Fibroblast of pulmonary artery (primary cell): ENCODE results near the gene RRH.

Source experiments
- DNase-seq: peaks from one replicate; pipeline ENCODE4 v3.0.0-alpha.2; 2010; ENCODE audit warnings: low read depth
- H3K4me3 ChIP-seq: replicated peaks from 2 replicates; pipeline ENCODE4 v1.5.1; 2011; ENCODE audit warnings: low read depth, mild to moderate bottlenecking, control low read depth, low read length, moderate library complexity
- TF ChIP-seq, protein P1 (sequence below): IDR thresholded peaks from 2 replicates; pipeline ENCODE4 v1.5.1; 2011; ENCODE audit warnings: mild to moderate bottlenecking, control low read depth, low read length, inconsistent platforms; ENCODE audit errors: missing control alignments

The RRH gene

DNA sequence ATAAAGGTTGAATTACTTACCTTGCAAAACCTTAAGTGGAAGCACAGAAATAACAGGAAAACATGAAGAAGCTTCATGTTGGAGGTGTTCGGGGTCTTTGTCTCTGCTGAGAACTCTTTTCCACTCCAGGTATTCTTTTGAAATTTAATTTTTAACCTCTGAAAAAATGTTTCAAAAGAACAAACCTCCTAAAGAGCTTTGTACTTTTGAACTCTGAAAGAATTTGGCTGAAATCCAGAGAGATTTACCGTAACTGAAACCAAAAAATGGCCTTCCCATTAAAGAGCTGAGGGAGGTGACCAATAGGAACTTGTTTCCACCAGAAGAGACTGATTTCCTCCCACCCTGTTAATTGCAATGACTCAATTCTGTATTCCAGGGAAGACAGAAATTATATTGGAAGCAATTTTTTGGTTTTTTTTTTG lies 25.9 kb upstream of the RRH start, which contains the start of gene CFI:
TSS of gene CFI (minus strand) at position 105 of the 425 bp plus-strand sequence. CDS start at position 77, 28 bp downstream.
- peak within 1 kb of the TSS; percentile 50 for H3K4me3 ChIP-seq
- DNase-seq = peak; percentile 83

DNA sequence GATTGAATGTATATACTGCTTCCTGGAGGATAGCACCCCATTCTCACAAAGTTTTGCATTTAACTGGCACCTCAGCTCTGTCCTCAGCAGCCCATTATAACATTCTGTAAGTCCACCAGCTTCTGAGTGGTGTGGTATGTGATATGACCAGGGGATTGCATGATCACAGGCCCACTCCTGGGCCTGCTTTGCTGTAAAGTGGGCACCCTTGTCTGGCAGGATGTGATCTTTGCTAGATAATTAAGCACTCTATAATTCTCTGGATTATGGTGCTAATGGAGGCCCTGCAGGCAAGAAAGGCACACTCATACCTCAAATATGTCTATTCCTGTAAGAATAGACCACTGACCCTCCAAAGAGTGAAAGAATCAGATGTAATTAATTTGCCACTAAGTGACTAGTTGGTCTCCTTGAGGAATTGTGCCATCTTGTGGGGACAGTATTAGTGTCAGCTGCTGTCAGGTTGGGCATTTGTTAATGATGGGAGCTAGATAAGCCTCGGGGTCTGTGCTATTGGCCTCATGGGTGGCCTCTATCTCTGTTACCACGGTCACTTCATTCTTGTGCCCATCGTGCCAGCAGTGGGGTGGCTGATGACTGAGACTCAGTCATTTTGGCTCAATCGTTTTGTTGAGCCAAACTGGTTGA lies 23.7 kb upstream of the RRH start:
- no peak overlapping the region for H3K4me3 ChIP-seq
- TF ChIP-seq, protein P1, sequence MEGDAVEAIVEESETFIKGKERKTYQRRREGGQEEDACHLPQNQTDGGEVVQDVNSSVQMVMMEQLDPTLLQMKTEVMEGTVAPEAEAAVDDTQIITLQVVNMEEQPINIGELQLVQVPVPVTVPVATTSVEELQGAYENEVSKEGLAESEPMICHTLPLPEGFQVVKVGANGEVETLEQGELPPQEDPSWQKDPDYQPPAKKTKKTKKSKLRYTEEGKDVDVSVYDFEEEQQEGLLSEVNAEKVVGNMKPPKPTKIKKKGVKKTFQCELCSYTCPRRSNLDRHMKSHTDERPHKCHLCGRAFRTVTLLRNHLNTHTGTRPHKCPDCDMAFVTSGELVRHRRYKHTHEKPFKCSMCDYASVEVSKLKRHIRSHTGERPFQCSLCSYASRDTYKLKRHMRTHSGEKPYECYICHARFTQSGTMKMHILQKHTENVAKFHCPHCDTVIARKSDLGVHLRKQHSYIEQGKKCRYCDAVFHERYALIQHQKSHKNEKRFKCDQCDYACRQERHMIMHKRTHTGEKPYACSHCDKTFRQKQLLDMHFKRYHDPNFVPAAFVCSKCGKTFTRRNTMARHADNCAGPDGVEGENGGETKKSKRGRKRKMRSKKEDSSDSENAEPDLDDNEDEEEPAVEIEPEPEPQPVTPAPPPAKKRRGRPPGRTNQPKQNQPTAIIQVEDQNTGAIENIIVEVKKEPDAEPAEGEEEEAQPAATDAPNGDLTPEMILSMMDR = peak; percentile 47
- DNase-seq = peak; percentile 66

More for the DNA sequence above, 25.9 kb upstream of the RRH start, which contains the start of gene CFI:
- TF ChIP-seq, protein P1 = no peak

DNA sequence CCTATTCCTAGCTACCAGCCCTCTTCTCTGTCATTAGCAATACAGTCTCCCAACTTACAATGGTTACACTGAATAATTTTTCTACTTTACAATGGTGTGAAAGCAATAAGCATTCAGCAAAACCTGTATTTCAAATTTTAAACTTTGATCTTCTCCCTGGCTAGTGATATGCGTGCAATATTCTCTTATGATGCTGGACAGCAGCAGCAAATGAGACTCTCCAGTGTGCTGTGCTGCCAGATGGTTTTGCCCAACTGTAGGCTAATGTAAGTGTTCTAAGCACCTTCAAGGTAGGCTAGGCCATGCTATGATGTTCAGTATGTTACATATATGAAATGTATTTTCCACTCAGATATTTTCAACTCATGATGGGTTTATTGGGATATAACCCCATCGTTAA lies 18.1 kb upstream of the RRH start:
- H3K4me3 ChIP-seq = no peak overlapping the region

DNA sequence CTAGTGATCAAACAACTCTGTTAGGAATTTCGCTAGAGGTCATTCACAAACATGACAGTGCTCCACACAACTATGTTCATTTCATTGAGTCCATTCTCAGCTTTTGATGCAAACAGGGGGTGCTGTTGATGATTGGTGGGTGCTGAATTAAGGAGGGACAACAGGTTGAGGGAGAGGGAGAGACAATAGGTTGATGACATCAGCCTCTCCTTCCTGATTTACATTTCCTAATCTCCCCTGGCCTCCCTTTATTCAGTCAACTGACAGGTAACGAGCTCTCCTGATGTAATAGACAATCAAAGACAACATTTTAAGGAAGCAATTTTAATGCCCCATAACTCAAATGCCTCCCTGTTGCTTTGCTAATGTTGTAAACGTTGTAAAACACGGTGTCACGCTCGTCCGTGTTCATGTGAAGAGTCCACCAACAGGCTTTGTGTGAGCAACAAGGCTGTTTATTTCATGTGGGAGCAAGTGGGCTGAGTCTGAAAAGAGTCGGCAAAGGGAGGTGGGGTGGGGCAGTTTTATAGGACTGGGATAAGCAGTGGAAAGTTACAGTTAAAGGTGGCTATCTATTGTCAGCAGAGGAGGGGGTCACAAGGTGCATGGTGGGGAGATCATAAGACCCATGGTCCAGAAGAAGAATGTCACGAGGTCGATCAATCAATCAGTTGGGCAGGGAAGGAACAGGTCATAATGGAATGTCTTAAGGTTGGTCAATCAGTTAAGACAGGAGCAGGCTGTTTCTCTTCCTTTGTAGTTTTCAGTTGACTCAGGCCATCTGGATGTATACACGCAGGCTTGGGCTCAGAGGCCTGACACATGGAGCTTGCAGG lies 17.0 kb upstream of the RRH start:
- TF ChIP-seq, protein P1 = no peak
- no peak for DNase-seq
- H3K4me3 ChIP-seq = no peak overlapping the region

More for the DNA sequence above, 18.1 kb upstream of the RRH start:
- TF ChIP-seq, protein P1 = no peak
- DNase-seq = no peak

DNA sequence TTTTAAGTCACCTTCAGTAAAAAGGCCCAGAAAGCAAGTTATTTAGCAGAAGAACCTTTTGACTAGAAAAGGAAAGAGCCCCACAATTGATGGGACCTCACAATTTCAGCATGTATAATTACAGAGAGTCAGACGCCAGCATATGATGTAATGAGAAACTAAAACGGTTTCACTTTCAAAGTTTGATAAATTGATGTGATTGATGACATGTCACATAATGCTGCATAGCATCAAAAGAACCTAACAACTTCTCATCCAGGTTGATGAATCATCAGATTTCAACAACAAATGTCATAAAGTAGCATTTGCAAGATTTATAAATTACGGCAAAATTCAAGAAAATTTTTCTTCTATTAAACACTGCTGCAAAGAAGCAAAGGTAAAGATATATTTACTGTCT lies 16.1 kb upstream of the RRH start:
- no peak overlapping the region for H3K4me3 ChIP-seq
- no peak for DNase-seq
- TF ChIP-seq, protein P1 = no peak

DNA sequence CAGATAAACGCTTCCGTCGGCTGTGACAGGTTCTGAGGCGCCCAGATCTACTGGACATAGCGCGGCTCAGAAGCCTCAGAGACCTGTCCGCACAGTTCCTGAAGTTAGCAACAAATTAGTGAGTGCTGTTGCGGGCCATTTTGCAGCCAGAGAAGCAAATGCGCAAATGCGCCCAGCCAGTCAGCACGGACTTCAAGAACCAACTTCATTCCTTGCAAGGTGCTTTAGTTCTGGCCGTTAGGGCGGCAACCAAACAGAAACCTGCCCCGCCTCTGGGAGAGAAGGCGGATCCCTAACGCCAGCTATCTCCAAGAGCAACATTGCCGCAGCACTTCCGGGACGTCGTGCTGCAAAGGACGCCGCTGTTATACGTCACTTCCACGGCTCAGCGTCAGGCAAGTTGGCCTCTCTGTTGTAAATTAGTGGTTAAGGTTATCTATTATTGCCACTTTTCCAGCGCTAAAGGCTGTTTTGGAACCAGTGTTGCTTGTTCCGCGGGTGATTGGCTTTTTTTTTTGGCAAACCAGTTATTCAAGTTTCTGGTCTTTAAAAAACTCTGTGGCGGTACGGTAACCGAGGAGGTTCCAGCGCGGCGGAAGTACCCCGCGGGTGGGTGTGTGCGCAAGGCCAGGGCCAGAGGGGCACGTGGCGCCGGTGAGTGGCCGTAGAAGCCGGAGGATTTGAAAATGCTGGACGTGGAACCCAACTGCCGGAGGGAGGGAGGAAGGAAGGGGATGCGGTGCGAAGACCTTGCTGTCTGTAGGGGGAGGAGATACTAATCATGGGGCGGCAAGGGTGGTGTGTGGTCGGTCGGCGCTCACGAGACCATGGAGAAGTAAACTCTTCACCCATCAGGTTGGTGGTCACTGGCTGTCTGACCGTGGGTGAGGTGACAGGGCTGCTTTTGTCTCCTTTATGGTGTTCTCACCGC lies 12.4 kb upstream of the RRH start, which contains the start of gene GAR1:
TSS of gene GAR1 (plus strand) at position 612 of the 931 bp plus-strand sequence. CDS start 403 bp downstream, outside the sequence.
- H3K4me3 ChIP-seq = peak within 1 kb of the TSS; percentile 98
- peak; percentile 94 for DNase-seq
- TF ChIP-seq, protein P1 = no peak
